Activated CD8-positive, alpha-beta memory T cell treated with anti-CD3 and anti-CD28 coated beads, Interleukin-2, amount 50 U/mL, for 48 hours (primary cell): ENCODE data around the gene BSDC1.

Experiments
- DNase-seq: peaks from one replicate; pipeline ENCODE4 v3.0.0-alpha.2; 2020

Gene BSDC1

GRCh38 chr1:32393136-32393535 is 1.1 kb downstream of the BSDC1 start:
- DNase-seq: no peak

- no peak for DNase-seq
Measured at GRCh38 chr1:32392325-32392724, 1.9 kb downstream of the BSDC1 start.

- DNase-seq: no peak
Measured at GRCh38 chr1:32390904-32391870, 3.1 kb downstream of the BSDC1 start.

GRCh38 chr1:32388641-32389040 is 5.6 kb downstream of the BSDC1 start:
- no peak for DNase-seq

- no peak for DNase-seq
Measured at GRCh38 chr1:32386676-32387392, 7.4 kb downstream of the BSDC1 start.

- DNase-seq: no peak
Measured at GRCh38 chr1:32380057-32380456, 14.2 kb downstream of the BSDC1 start.

GRCh38 chr1:32377541-32378220 is 16.6 kb downstream of the BSDC1 start:
- DNase-seq: no peak

- no peak for DNase-seq
Measured at GRCh38 chr1:32376199-32376598, 18.0 kb downstream of the BSDC1 start.

- DNase-seq: no peak
Measured at GRCh38 chr1:32373996-32374592, 20.1 kb downstream of the BSDC1 start.

GRCh38 chr1:32372149-32372756 is 22.0 kb downstream of the BSDC1 start:
- DNase-seq: no peak

- DNase-seq: no peak
Measured at GRCh38 chr1:32367912-32368635, 26.2 kb downstream of the BSDC1 start.

GRCh38 chr1:32365445-32365844 is 28.8 kb downstream of the BSDC1 start:
- no peak for DNase-seq

GRCh38 chr1:32364836-32365235 is 29.4 kb downstream of the BSDC1 start:
- DNase-seq: no peak

GRCh38 chr1:32363713-32364112 is 30.5 kb downstream of the BSDC1 start:
- DNase-seq: no peak

- DNase-seq: no peak
Measured at GRCh38 chr1:32362474-32363313, 31.5 kb downstream of the BSDC1 start, which contains the start of the genes FAM229A and TSSK3. FAM229A (minus strand) TSS chr1:32362485; CDS start chr1:32362091, 394 bp downstream. TSSK3 (plus strand) TSS chr1:32362539; CDS start chr1:32362702, 163 bp downstream.

GRCh38 chr1:32361674-32362473 is 32.4 kb downstream of the BSDC1 start:
- peak; percentile 65 for DNase-seq

- no peak for DNase-seq
Measured at GRCh38 chr1:32361308-32361673, 33.0 kb downstream of the BSDC1 start.

GRCh38 chr1:32358435-32358834 is 35.8 kb downstream of the BSDC1 start:
- no peak for DNase-seq

GRCh38 chr1:32357614-32358013 is 36.6 kb downstream of the BSDC1 start:
- DNase-seq: no peak

GRCh38 chr1:32356478-32356877 is 37.8 kb downstream of the BSDC1 start:
- DNase-seq: no peak
